Activated T-cell treated with anti-CD3 and anti-CD28 coated beads, Interleukin-2, amount 50 U/mL, for 1 hour (primary cell): ENCODE measurements around the gene CCL22.

Source experiments
- DNase-seq: peaks from one replicate; pipeline ENCODE4 v3.0.0-alpha.2; 2020

The CCL22 gene

DNA sequence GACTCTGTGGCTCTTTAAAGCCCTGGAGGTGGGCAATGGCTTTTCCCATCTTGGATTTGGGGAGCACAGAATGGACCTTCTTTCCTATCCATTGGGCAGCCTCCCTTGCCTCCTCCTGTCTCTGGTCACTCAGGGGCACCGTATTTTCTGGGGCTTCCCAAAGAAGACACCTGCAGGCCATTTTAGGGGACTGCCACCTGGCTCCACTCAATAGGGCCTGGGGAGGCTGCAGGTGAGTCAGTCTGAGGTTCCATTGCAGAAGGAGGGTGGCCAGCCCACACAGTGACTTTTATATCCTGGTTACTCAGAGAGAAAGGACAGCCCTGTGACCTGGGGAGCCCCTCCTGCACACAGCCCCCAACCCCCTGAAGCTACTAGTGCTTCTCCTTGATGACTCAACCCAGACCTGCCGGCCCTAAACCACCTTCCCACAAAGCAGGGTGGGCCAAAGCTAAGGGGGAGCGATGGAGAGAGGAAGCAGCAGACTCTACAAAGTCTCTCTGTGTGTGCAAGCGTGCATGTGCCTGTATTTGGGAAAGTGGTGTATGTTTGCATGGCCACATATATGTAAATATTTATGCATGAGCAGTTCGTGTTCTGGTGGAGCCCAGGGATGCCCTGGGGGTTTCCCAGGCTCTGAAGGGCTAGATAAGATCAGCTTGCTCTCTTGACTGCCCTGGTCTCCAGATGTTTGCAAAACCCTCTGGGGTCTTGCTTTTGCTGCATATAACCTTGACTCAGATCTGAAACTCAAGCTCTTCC, 18.7 kb downstream of the CCL22 start:
- no peak for DNase-seq

DNA sequence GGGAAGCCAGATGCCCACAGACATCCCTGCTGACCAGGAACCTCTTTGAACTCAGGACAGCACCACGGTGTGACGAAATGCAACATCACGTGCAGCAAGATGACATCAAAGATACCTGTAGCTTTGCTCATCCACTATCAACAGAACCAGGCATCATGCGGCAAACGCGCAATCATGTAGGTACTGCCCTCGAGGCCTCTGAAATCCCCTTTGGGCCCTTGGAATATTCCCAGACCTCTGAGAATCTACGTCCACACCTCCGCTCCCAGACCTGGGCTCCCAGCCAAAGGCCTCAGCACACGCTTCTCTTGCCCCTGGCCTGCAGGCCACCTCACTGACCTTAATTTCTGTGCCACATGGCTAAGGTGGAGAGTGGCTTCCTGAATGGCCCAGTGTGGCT, 21.0 kb downstream of the CCL22 start:
- DNase-seq: no peak

DNA sequence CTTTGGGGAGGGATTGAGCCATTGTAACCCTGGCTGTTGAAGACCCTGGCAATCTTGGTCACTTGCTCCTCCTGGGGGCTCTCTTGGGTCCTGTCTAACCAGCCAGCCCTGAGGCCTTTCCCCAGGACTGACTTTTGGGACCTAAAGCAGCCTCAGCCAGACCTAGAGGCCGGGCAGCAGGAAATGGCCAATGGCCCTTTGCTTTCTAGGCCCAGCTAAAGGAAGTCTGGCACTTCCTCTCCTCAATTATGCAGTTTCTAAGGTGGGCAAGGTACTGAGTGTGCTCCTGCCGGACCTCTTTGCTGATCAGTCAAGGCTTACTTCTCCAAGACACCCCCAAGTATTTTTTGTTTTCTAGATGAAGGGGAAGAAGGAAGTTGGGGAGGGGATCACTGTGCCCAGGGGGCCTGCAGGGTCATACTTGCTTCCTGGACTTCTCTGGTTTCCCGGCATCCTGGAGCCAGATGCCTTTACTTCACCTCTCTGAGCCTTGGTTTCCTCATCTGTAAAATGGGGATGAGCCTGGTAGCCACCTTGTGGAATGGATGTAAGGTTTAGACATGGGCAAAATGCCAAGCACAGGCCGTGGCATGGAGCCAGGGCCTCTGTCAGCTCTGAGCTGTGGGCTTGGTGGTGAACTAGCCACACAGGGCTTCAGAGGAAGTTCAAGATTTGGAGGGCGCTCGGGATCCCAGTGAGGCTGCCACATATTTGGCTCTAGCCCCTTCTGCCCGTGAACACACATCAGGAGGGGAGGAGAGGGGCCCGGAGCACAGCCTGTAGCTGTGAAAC, 22.3 kb downstream of the CCL22 start:
- DNase-seq: no peak

DNA sequence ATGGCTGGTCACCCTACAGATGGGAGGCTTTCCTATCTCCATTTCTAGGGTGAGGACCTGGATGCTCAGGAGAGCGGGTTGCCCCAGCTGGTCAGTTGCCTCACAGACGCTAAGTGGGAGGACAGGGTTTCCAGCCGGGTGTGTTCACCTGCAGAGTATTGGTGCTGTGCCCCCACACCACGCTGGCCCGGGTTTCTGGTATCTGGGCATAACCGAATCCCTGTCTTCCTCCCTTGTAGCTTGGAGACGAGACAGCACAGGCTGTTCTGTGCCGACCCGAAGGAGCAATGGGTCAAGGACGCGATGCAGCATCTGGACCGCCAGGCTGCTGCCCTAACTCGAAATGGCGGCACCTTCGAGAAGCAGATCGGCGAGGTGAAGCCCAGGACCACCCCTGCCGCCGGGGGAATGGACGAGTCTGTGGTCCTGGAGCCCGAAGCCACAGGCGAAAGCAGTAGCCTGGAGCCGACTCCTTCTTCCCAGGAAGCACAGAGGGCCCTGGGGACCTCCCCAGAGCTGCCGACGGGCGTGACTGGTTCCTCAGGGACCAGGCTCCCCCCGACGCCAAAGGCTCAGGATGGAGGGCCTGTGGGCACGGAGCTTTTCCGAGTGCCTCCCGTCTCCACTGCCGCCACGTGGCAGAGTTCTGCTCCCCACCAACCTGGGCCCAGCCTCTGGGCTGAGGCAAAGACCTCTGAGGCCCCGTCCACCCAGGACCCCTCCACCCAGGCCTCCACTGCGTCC, 23.4 kb downstream of the CCL22 start:
- DNase-seq: no peak

DNA sequence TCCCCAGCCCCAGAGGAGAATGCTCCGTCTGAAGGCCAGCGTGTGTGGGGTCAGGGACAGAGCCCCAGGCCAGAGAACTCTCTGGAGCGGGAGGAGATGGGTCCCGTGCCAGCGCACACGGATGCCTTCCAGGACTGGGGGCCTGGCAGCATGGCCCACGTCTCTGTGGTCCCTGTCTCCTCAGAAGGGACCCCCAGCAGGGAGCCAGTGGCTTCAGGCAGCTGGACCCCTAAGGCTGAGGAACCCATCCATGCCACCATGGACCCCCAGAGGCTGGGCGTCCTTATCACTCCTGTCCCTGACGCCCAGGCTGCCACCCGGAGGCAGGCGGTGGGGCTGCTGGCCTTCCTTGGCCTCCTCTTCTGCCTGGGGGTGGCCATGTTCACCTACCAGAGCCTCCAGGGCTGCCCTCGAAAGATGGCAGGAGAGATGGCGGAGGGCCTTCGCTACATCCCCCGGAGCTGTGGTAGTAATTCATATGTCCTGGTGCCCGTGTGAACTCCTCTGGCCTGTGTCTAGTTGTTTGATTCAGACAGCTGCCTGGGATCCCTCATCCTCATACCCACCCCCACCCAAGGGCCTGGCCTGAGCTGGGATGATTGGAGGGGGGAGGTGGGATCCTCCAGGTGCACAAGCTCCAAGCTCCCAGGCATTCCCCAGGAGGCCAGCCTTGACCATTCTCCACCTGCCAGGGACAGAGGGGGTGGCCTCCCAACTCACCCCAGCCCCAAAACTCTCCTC, 24.1 kb downstream of the CCL22 start:
- no peak for DNase-seq

DNA sequence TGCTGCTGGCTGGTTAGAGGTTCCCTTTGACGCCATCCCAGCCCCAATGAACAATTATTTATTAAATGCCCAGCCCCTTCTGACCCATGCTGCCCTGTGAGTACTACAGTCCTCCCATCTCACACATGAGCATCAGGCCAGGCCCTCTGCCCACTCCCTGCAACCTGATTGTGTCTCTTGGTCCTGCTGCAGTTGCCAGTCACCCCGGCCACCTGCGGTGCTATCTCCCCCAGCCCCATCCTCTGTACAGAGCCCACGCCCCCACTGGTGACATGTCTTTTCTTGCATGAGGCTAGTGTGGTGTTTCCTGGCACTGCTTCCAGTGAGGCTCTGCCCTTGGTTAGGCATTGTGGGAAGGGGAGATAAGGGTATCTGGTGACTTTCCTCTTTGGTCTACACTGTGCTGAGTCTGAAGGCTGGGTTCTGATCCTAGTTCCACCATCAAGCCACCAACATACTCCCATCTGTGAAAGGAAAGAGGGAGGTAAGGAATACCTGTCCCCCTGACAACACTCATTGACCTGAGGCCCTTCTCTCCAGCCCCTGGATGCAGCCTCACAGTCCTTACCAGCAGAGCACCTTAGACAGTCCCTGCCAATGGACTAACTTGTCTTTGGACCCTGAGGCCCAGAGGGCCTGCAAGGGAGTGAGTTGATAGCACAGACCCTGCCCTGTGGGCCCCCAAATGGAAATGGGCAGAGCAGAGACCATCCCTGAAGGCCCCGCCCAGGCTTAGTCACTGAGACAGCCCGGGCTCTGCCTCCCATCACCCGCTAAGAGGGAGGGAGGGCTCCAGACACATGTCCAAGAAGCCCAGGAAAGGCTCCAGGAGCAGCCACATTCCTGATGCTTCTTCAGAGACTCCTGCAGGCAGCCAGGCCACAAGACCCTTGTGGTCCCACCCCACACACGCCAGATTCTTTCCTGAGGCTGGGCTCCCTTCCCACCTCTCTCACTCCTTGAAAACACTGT, 25.0 kb downstream of the CCL22 start:
- no peak for DNase-seq

DNA sequence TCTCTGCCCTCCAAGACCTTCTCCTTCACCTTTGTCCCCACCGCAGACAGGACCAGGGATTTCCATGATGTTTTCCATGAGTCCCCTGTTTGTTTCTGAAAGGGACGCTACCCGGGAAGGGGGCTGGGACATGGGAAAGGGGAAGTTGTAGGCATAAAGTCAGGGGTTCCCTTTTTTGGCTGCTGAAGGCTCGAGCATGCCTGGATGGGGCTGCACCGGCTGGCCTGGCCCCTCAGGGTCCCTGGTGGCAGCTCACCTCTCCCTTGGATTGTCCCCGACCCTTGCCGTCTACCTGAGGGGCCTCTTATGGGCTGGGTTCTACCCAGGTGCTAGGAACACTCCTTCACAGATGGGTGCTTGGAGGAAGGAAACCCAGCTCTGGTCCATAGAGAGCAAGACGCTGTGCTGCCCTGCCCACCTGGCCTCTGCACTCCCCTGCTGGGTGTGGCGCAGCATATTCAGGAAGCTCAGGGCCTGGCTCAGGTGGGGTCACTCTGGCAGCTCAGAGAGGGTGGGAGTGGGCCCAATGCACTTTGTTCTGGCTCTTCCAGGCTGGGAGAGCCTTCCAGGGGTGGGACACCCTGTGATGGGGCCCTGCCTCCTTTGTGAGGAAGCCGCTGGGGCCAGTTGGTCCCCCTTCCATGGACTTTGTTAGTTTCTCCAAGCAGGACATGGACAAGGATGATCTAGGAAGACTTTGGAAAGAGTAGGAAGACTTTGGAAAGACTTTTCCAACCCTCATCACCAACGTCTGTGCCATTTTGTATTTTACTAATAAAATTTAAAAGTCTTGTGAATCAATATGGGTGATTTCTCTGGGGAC, 25.9 kb downstream of the CCL22 start:
- no peak for DNase-seq

DNA sequence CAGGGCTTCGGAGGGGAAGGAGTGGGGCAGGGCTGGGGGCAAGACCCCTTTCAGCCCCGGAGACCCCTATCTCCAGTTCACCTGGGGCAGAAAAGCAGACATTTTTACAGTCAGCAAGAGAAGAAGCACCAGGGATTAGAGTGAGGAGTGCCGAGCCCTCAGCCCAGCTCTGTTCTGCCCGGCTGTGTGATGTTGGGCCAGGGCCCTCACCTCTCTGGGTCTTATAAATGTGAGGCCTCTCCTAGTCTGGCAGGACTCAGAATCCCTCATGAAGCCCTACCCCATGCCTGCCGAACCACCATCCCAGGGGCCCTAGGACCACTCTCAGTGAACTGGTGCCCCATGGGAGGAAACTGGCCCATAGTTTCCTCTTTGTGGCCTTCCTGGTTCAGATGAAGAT, 26.5 kb downstream of the CCL22 start:
- DNase-seq: no peak

DNA sequence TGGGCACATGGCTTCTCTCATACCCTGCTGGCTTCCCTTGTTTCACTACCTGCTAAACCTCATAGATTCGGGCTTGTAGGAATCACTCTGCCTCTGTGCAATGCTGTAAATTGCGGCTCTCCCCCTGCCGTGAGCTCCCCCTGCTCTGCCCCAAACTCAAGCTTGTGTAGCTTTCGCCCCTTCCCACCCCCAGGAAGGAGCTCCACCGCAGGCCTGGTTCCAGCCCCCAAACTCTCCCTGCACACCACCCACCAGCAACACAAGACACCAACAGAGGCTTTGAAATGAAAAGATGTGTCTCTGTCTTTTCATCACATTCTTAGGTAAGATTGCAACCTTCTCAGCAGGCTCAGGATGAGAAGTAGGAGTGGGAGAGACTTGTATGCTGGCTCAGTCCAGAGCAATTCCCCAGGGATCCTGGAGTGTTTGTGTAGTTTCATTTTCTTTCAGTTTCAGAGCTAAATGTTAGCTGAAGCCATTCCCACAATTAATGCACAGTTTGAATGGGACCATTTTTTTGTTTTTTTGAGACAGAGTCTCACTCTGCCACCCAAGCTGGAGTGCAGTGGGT, 27.9 kb downstream of the CCL22 start:
- DNase-seq: no peak

DNA sequence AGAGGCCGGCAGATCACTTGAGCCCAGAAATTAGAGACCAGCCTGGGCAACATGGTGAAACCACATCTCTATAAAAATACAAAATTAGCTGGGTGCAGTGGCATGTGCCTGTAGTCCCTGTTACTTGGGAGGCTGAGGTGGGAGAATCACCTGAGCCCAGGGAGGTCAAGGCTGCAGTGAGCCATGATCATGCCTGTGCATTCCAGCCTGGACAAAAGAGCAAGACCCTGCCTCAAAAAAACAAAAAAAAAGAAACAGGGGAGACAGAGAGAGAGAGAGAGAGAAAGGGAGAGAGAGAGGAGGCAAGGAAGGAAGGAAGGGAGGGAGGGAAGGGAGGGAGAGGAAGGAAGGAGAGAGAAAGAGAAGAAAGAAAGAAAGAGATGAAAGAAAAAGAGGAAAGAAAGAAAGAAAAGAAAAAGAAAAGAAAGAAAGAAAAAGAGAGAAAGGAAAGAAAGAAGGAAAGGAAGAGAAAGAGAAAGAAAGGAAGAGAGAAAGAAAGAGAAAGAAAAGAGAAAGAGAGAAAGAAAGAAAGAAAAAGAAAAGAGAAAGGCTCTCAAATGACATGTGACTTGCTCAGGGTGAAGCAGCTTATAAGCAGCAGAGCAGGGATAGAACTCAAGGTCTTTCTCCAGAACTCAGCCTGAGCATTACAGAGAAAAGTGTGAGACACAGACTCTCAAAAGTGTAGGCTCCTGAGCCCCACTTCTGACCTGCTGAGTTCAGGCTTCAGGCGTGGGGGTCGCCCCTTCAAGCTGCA, 29.2 kb downstream of the CCL22 start:
- no peak for DNase-seq

DNA sequence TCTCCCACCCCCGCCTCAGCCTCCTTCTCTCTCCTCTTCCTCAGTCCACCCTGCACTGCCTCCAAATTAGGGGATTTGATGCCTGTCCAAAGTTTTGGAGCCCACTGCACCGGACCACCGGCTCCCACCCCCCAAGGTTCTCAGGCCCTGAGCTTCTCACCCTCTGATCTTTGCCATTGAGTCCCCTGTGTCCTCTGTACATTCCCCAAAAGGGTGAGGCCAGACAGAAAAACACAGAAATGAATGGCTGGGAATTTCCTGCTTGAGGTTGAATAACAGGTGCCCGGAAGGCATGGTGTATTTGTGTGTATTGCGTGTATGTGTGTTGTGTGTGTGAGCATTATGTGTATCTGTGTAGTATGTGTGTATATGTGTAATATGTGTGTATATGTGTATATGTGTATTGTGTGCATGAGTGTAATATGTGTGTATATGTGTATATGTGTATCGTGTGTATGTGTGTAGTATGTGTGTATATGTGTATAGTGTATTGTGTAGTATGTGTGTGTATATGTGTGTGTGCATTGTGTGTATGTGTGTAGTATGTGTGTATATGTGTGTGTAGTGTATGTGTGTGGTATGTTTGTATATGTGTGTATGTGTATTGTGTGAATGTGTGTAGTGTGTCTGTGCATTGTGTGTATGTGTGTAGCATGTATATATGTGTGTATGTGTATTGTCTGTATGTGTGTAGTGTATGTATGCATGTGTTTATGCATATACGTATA, 29.9 kb downstream of the CCL22 start:
- DNase-seq: no peak

DNA sequence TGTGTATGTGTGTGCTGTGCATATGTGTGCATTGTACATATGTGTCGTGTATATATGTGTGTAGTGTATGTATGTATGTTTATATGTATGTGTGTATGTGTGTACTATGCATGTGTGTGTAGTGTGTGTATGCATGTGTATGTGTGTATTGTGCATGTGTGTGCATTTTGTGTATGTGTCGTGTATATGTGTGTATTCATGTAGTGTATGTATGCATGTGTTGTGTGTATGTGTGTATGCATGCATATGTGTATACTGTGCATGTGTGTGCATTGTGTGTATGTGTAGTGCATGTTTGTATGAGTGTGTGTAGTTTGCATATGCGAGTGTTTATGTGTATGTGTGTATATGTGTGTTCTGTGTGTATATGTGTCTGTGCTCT, 30.5 kb downstream of the CCL22 start:
- no peak for DNase-seq

DNA sequence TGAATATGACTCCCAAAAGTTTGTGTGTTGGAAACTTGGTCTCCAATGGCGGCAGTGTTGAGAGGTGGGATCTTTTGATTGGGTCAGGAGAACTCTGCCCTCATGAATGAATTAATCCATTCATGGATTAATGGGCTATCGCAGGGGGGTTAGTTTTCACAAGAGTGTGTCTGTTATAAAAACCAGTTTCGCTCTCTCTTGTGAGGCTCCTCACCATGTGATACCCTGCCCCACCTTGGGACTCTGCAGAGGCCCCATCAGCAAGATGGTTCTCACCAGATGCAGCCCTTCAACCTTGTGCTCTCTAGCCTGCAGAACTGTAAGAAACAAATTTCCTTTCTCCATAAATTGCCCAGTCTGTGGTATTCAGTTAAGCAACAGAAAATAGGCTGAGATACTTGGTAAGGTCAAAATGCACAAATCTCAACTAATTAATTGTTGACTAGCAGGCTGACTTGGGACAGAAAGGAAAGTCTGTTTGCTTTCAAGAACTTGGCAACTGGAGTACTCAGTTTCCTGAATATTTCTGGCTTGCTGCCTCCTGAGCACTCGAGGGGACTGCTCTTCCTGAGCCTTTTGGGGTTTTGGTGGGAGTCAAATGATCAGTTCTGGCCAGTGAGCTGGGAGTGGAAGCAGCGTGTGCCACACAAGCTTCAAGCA, 32.2 kb downstream of the CCL22 start:
- no peak for DNase-seq

DNA sequence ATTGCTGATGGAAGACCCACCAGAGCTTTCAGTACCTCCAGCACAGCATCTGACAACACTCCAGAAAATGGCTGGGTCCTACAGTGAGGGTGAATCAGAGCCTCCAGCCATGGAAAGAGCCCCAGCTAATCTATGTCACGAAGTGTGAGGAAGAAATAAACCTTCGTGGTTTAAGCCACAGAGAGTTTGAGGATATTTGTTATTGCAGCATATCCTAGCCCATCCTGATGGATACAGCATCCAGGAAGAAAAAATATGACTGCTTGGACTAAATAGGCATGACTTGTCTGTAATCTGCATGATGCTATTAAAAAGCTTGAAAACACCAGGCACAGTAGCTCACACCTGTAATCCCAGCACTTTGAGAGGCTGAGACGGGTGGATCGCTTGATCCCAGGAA, 32.7 kb downstream of the CCL22 start:
- DNase-seq: no peak

DNA sequence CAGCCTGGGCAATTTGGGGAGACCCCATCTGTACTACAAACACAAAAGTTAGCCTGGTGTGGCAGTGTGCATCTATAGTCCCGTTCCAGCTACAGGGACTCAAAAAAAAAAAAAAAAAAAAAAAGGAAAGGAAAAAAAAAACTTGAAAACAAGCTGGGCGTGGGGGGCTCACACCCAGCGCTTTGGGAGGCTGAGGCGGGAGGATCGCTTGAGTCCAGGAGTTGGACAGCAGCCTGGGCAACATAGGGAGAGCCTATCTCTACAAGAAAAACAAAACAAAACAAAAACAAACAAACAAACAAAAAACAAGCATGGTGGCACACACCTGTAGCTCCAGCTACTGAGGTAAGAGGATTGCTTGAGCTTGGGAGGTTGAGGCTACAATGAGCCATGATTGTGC, 33.1 kb downstream of the CCL22 start:
- no peak for DNase-seq

DNA sequence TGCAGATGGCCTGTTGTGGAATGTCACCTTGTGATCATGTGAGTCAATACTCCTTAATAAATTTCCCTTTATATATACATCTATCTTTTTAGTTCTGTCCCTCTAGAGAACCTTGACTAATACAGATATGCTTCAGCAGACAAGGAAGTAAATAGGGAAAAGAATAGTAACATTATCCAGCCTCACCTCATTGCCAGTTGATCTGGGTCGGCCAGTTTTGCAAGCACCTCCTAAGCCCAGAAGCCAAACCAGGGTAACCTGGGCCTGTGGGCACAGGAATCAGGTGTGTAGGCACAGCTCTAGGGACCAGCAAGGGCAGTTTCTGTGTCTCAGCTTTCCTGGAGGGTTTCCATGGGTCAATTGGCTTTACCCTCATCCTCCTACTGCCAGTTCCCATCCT, 34.1 kb downstream of the CCL22 start:
- no peak for DNase-seq

DNA sequence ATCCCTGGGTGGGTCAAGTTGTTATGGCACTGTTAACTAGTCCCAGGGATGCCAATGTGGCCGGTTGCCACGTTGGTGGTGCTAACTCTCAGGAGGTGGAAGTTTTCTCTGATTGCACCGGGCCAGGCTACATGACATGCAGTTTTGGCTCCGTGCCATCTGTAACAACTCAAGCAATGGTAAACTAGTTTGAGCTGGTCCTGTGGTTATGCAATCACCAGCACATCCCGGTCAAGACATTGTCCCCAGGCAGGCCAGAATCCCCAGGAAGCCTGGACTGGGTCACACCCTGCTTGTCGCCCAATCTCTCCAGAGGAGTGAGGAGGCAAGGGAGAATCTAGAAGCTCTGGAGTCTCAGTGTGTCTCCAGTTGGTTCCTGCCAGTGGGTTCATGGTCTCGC, 35.9 kb downstream of the CCL22 start:
- DNase-seq: no peak

DNA sequence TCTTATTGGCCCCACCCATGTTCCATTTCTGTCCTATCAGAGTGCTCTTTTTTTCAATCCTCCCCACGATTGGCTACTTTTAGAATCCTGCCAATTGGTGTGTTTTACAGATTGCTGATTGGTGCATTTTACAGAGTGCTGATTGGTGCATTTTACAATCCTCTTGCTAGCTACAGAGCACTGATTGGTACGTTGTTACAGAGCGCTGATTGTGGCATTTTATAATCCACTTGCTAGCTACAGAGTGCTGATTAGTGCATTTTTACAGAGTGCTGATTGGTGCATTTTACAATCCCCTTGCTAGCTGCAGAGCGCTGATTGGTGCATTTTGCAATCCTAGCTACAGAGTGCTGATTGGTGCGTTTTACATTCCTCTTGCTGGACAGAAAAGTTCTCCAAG, 36.4 kb downstream of the CCL22 start:
- DNase-seq: no peak

DNA sequence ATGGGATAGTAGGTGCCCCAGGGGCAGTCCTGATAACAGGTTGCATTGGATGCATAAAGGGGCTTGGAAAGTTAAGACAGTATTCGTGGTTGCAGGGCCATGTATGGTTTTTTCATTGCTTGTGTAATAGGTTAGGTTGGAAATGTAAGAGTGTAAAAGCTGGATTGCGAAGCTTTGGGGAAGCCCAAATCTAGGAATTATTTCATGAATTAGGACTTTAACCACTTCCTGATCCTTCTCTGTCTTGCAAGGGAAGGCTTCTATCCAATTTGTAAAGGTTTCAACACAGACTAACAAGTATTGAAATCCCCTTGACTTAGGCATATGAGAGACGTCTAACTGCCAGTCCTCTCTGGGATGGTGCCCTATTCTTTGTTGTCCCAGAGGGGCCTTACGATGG, 38.2 kb downstream of the CCL22 start:
- no peak for DNase-seq
